HG03066 (cell line): ENCODE results near the gene ZNF691.
"Not testable (repeated sequence)": the region's sequence is repeated elsewhere in the genome, so short reads cannot be mapped to it uniquely, and the experiment has no call there.

Source experiments
- ATAC-seq: cut with Tn5 transposase; IDR thresholded peaks from one replicate; pipeline ENCODE4 v1.9.1; 2021; ENCODE audit warnings: low read depth; ENCODE audit not compliant: unreplicated experiment

Gene ZNF691

GRCh38 chr1:42853116-42853884 is 6.9 kb downstream of the ZNF691 start:
- ATAC-seq: no peak

GRCh38 chr1:42856554-42856953 is 10.1 kb downstream of the ZNF691 start:
- not testable (repeated sequence) for ATAC-seq

GRCh38 chr1:42859366-42859765 is 13.0 kb downstream of the ZNF691 start:
- not testable (repeated sequence) for ATAC-seq

GRCh38 chr1:42860339-42861013 is 14.1 kb downstream of the ZNF691 start:
- ATAC-seq: no peak

- ATAC-seq: no peak
Observed at GRCh38 chr1:42861014-42861399, 14.6 kb downstream of the ZNF691 start.

GRCh38 chr1:42866549-42866948 is 20.1 kb downstream of the ZNF691 start:
- no peak for ATAC-seq

GRCh38 chr1:42868466-42868865 is 22.1 kb downstream of the ZNF691 start:
- ATAC-seq: not testable (repeated sequence)

GRCh38 chr1:42869254-42869653 is 22.8 kb downstream of the ZNF691 start:
- ATAC-seq: not testable (repeated sequence)

- not testable (repeated sequence) for ATAC-seq
Observed at GRCh38 chr1:42869751-42870150, 23.3 kb downstream of the ZNF691 start.

GRCh38 chr1:42873108-42873507 is 26.7 kb downstream of the ZNF691 start:
- not testable (repeated sequence) for ATAC-seq

GRCh38 chr1:42873670-42874069 is 27.3 kb downstream of the ZNF691 start:
- ATAC-seq: no peak

- ATAC-seq: no peak
Observed at GRCh38 chr1:42876009-42876408, 29.6 kb downstream of the ZNF691 start.

GRCh38 chr1:42877380-42877779 is 31.0 kb downstream of the ZNF691 start:
- no peak for ATAC-seq

- ATAC-seq: no peak
Observed at GRCh38 chr1:42880384-42880783, 34.0 kb downstream of the ZNF691 start.

- no peak for ATAC-seq
Observed at GRCh38 chr1:42886046-42886739, 39.8 kb downstream of the ZNF691 start.

GRCh38 chr1:42886800-42887199 is 40.4 kb downstream of the ZNF691 start:
- ATAC-seq: no peak

GRCh38 chr1:42887366-42887765 is 41.0 kb downstream of the ZNF691 start:
- no peak for ATAC-seq

- no peak for ATAC-seq
Observed at GRCh38 chr1:42888013-42888633, 41.7 kb downstream of the ZNF691 start.

- ATAC-seq: no peak
Observed at GRCh38 chr1:42889264-42889663, 42.9 kb downstream of the ZNF691 start.

GRCh38 chr1:42891465-42892138 is 45.2 kb downstream of the ZNF691 start:
- no peak for ATAC-seq
